Effector CD4-positive, alpha-beta T cell (primary cell): ENCODE data around the gene ADH7.
"Not testable (repeated sequence)": the region's sequence is repeated elsewhere in the genome, so short reads cannot be mapped to it uniquely, and the experiment has no call there.

Source experiments
- DNase-seq: peaks from one replicate; pipeline ENCODE4 v3.0.0-alpha.2; 2020

The ADH7 gene

GRCh38 chr4:99414902-99415301, 20.2 kb downstream of the ADH7 start:
- not testable (repeated sequence) for DNase-seq

- DNase-seq = no peak
These were observed 20.7 kb downstream of the ADH7 start for GRCh38 chr4:99414401-99414800.

GRCh38 chr4:99413140-99413539, 22.0 kb downstream of the ADH7 start:
- DNase-seq = no peak

- DNase-seq = no peak
These were observed 24.1 kb downstream of the ADH7 start for GRCh38 chr4:99411041-99411440.

- no peak for DNase-seq
These were observed 25.1 kb downstream of the ADH7 start for GRCh38 chr4:99410075-99410474.

- no peak for DNase-seq
These were observed 26.8 kb downstream of the ADH7 start for GRCh38 chr4:99408346-99408745.

GRCh38 chr4:99405433-99406115, 29.6 kb downstream of the ADH7 start:
- peak; percentile 36 for DNase-seq

- DNase-seq = no peak
These were observed 30.4 kb downstream of the ADH7 start for GRCh38 chr4:99404595-99405287.

GRCh38 chr4:99403380-99404184, 31.6 kb downstream of the ADH7 start:
- DNase-seq = no peak

GRCh38 chr4:99402765-99403164, 32.4 kb downstream of the ADH7 start:
- no peak for DNase-seq

GRCh38 chr4:99400831-99401230, 34.3 kb downstream of the ADH7 start:
- DNase-seq = no peak

GRCh38 chr4:99399017-99399416, 36.1 kb downstream of the ADH7 start:
- DNase-seq = no peak

- DNase-seq = no peak
These were observed 39.4 kb downstream of the ADH7 start for GRCh38 chr4:99395595-99396364.

GRCh38 chr4:99394896-99395295, 40.2 kb downstream of the ADH7 start:
- DNase-seq = no peak

GRCh38 chr4:99390055-99390454, 45.1 kb downstream of the ADH7 start:
- no peak for DNase-seq

GRCh38 chr4:99389606-99390005, 45.5 kb downstream of the ADH7 start:
- DNase-seq = no peak

- DNase-seq = no peak
These were observed 51.2 kb downstream of the ADH7 start for GRCh38 chr4:99383833-99384392.

- no peak for DNase-seq
These were observed 51.7 kb downstream of the ADH7 start for GRCh38 chr4:99383399-99383798.

- no peak for DNase-seq
These were observed 52.3 kb downstream of the ADH7 start for GRCh38 chr4:99382745-99383360.

GRCh38 chr4:99381588-99382175, 53.5 kb downstream of the ADH7 start:
- DNase-seq = no peak

GRCh38 chr4:99379571-99379970, 55.6 kb downstream of the ADH7 start:
- DNase-seq = no peak

- DNase-seq = no peak
These were observed 56.3 kb downstream of the ADH7 start for GRCh38 chr4:99378876-99379275.
